PFSK-1 (cell line): ENCODE results near the gene CEBPA.

Source experiments
- FOXP2 ChIP-seq: optimal IDR thresholded peaks from 2 replicates; pipeline ENCODE3; 2011; ENCODE audit warnings: borderline replicate concordance, control low read depth, inconsistent platforms; ENCODE audit not compliant: insufficient read depth; ENCODE audit errors: extremely low read length, extremely low read depth
- POLR2AphosphoS5 ChIP-seq: IDR thresholded peaks from 2 replicates; pipeline ENCODE4 v1.6.1; 2012; ENCODE audit warnings: low read depth, mild to moderate bottlenecking, control low read depth, low read length, moderate library complexity
- SIN3A ChIP-seq: IDR thresholded peaks from 2 replicates; pipeline ENCODE4 v1.6.1; 2012; ENCODE audit warnings: mild to moderate bottlenecking, low read length, moderate library complexity, borderline replicate concordance; ENCODE audit not compliant: insufficient read depth
- TAF1 ChIP-seq: IDR thresholded peaks from 2 replicates; pipeline ENCODE4 v1.6.1; 2012; ENCODE audit warnings: low read length, control low read depth, borderline replicate concordance; ENCODE audit not compliant: insufficient read depth
- TF ChIP-seq, protein P1 (sequence below), 2 experiments: IDR thresholded peaks; 2 replicates each; pipeline versions ENCODE4 v1.6.1 to v1.8.0; 2011 to 2012; ENCODE audit warnings: low read depth in 2 of 2, low read length in 2 of 2, control low read depth in 1 of 2, inconsistent platforms in 1 of 2, mild to moderate bottlenecking in 1 of 2, moderate library complexity in 1 of 2; ENCODE audit not compliant: insufficient read depth in 1 of 2

The CEBPA gene

DNA sequence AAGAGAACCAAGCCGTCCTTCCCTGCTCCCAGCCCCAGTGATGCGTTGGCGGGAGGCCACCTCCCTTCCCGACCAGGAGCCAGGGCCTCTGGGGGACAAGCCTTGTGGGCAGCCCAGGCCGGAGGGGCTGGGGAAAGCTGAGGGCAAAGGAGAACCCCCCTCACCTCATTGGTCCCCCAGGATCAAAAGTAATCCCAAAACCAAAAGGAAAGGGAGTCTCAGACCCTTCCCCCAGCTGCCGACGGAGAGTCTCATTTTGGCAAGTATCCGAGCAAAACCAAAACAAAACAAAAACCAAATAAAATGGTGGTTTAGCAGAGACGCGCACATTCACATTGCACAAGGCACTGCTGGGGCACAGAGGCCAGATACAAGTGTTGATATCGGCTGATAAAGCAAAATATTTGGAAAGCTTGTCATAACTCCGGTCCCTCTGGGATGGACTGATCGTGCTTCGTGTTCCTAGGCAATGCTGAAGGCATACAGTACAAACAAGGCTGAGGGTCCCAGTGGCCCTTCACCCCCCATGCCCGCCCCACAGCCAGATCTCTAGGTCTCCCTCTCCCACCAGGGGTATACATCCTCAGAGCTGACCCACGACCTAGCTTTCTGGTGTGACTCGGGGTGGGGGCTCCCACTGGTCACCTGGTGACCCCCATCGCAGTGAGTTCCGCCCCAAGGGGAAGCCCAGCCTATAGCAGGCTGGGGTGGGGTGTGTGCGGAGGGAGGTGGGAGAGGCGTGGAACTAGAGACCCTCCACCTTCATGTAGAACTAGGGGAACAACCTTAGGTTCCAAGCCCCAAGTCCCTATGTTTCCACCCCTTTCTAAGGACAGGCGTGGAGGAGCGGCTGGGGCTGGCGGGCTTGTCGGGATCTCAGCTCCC lies 2.1 kb downstream of the CEBPA start:
- TF ChIP-seq TAF1, result no peak
- no peak for TF ChIP-seq FOXP2
- no peak for TF ChIP-seq POLR2AphosphoS5
- TF ChIP-seq, protein P1, sequence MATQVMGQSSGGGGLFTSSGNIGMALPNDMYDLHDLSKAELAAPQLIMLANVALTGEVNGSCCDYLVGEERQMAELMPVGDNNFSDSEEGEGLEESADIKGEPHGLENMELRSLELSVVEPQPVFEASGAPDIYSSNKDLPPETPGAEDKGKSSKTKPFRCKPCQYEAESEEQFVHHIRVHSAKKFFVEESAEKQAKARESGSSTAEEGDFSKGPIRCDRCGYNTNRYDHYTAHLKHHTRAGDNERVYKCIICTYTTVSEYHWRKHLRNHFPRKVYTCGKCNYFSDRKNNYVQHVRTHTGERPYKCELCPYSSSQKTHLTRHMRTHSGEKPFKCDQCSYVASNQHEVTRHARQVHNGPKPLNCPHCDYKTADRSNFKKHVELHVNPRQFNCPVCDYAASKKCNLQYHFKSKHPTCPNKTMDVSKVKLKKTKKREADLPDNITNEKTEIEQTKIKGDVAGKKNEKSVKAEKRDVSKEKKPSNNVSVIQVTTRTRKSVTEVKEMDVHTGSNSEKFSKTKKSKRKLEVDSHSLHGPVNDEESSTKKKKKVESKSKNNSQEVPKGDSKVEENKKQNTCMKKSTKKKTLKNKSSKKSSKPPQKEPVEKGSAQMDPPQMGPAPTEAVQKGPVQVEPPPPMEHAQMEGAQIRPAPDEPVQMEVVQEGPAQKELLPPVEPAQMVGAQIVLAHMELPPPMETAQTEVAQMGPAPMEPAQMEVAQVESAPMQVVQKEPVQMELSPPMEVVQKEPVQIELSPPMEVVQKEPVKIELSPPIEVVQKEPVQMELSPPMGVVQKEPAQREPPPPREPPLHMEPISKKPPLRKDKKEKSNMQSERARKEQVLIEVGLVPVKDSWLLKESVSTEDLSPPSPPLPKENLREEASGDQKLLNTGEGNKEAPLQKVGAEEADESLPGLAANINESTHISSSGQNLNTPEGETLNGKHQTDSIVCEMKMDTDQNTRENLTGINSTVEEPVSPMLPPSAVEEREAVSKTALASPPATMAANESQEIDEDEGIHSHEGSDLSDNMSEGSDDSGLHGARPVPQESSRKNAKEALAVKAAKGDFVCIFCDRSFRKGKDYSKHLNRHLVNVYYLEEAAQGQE (IDR thresholded peaks at IDR 0.05; ENCODE audit: insufficient read depth in 1 of 2, low read depth in 2 of 2, low read length in 2 of 2), result no peak
- no peak for TF ChIP-seq SIN3A

DNA sequence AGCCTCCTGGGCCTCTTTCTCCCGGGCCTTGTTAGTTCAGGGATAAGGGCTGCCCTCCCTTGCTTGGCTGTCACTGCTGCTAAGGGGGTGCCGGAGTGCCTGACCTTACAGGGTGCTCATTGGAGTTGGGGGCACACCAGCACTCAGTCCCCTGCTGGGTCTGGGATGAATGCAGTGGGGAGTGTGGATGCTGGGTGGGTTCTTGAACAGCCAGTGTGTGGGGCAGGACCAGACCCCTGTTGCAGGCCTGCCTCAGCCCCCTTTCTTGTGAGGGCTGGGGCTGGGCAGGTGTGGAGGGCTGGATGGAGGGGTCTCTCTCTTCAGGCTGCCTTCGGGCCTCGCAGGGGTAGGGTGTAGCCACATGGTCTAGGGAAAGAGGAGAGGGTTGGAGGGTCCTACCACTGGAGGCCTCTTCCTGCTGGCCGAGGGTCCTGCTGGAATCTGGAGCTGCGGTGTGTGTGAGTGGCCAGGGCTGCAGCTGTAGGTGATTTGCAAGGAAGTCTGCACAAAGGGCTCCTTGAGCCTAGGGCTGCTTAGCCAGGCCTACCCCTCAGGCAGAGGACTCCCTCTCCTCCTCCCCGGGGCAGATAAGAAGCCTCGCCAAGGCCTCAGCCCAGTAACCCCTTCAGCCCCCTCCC lies 3.2 kb downstream of the CEBPA start:
- TF ChIP-seq POLR2AphosphoS5, result no peak
- TF ChIP-seq SIN3A, result no peak
- TF ChIP-seq FOXP2, result no peak
- TF ChIP-seq TAF1, result no peak
- TF ChIP-seq, protein P1 (IDR thresholded peaks at IDR 0.05; ENCODE audit: insufficient read depth in 1 of 2, low read depth in 2 of 2, low read length in 2 of 2), result no peak

DNA sequence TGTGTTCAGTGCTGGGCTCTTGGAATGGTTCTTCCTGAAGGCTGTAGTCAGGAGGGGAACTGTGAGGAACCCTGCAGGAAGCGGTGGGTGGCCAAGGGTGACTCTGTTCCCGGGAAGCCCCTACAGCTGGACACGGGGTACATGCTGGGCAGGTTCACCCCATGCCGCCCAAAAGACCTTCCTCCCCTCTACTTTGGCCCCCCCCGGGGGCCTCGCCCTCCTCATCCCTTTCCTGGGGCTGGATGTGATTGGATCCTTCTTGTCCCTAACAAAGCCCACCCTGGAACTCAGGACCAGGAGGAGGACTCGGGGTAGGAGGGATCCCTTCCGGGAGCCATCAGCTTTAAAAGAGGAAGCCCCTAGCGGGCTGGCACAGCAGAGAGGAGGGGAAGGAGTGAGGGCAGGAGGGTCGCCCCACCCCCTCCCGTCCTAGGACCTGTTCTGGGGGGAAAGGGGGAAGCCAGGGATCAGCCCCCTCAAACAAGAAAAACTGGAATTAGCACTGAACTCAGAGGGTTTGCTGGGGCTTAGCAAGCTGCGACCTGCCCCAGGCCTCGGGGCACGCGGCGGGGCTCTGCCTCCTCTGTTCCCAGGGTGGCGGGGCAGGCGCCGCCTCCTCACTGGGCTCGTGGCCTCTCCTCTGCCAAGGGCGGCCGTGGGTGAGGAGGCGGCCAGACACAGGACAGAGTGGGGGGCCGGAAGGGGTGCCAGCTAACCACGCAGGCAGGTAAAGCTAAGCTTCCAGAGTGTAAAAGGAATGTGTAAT lies 4.0 kb downstream of the CEBPA start:
- no peak for TF ChIP-seq SIN3A
- no peak for TF ChIP-seq POLR2AphosphoS5
- no peak for TF ChIP-seq TAF1
- TF ChIP-seq, protein P1 (IDR thresholded peaks at IDR 0.05; ENCODE audit: insufficient read depth in 1 of 2, low read depth in 2 of 2, low read length in 2 of 2), result no peak
- no peak for TF ChIP-seq FOXP2

DNA sequence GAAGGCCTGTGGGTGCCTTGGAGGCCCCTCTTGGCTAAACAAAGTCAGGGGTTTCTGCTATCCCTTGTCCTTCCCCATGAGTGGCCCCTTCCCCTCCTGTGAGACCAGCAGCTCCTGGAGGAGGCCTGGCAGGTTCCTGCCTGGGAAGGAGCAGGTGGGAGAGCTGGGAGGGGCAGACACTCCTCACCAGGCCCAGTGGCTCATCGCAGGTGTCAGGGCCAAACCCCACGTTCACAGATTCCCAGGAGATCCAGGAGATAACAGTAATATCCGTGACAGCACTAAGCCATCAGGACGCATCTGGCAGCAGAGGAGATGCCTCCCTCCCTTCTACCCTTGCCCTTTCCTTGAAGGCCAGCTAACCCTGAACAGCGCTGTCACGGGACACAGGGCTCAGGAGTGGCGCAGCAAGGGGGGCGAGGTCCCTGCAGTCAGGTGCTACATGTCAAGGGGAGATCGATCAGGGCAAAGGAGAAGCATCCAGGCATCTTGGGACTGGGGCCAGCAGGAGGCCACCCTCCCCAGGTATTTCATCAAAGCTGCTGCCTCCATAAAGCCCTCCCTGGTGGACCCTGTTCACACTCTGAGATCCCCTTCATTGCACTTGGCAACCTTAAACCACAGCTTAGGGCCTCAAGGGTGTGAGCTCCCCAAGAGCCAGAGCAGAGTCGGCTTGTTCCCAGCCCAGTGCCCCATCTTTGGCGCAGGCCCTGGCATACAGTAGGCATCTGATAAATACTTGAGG lies 4.8 kb downstream of the CEBPA start:
- TF ChIP-seq, protein P1 (IDR thresholded peaks at IDR 0.05; ENCODE audit: insufficient read depth in 1 of 2, low read depth in 2 of 2, low read length in 2 of 2), result no peak
- no peak for TF ChIP-seq POLR2AphosphoS5
- no peak for TF ChIP-seq TAF1
- TF ChIP-seq FOXP2, result no peak
- no peak for TF ChIP-seq SIN3A
